8988T (cell line): ENCODE data around the gene SPOCD1.
A peak's percentile ranks its signal among the peaks of the same experiment; 100 is the strongest.

ENCODE experiments used
- DNase-seq: peaks from one replicate; pipeline ENCODE4 v3.0.0; 2011

The SPOCD1 gene

GRCh38 chr1:31815752-31816500, at the start of gene SPOCD1:
SPOCD1 (minus strand) TSS chr1:31816022; CDS start chr1:31815333, 689 bp downstream.
- peak; percentile 65 for DNase-seq

GRCh38 chr1:31862071-31862470, 46.2 kb upstream of the SPOCD1 start:
- DNase-seq, result no peak

DNA sequence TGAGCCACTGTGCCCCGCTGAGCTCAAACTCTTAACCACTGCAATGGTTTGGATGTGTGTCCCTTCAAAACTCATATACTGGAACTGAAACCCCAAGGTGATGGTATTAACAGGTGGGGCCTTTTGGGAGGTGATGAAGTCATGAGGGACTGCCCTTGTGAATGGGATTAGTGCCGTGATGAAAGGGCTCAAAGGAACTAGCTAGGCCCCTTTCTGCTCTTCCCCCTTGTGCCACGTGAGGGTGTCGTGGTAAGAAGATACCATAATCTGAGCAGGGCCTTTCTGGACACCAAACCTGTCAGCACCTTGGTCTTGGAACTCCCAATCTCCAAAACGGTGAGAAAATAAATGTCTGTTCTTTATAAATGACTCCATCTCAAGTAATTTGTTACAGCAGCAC, 45.5 kb upstream of the SPOCD1 start:
- DNase-seq, result no peak

DNA sequence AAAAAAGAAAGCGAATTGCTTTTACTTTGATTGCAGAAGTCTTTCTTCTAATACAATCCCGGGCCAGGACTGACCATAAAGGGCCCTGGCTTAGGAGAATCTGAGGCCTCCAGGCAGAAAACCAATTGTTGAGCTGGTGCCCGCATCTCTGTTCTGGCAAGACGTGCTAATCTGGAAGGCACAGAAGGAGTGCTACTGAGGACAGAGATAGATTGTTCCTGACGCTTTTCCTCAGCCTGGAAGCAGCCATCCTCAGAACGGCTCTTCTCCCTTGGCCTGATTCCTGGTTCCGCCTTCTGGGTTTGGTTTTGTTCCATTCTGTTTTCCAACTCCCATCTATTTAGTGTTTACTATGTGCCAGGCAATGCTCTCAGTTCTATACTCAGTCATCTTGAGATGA, 44.8 kb upstream of the SPOCD1 start:
- DNase-seq, result no peak

DNA sequence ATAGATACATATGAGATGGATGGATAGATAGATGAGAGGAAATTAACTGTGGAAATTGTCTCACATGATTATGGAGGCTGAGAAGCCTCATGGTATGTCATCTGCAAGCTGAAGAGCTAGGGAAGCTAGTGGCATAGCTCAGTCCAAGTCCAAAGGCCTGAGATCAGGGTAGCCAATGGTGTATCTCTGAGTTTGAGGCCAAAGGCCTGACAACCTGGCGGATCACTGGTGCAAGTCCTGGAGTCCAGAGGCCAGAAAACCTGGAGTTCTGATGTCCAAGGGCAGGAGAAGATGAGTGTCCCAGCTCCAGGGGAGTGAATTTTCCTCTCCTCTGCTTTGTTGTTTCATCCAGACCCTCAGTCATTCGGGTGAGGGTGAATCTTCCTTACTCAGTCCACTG, 43.9 kb upstream of the SPOCD1 start:
- DNase-seq, result no peak

- DNase-seq, result no peak
Observed at GRCh38 chr1:31859044-31859443, 43.2 kb upstream of the SPOCD1 start.

DNA sequence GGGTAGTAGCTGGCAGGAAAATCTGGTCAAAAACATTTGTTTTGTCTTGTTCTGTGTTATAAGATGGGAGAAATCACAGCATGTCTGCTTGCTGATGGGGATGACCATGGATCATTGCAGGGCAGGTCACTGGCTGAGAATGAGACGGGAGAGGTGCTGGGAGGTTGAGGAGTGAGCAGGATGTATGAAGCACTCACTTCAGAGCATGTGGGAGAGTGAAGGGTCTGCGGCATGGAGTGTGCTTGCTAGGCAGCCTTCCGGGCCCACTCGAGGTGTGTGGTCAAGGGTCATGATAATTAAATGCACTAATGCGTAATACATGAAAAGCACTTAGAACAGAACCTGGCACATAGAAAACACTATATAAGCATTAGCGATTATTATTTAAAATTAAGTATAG, 42.0 kb upstream of the SPOCD1 start:
- DNase-seq, result no peak

- no peak for DNase-seq
Observed at GRCh38 chr1:31856140-31856539, 40.3 kb upstream of the SPOCD1 start.

DNA sequence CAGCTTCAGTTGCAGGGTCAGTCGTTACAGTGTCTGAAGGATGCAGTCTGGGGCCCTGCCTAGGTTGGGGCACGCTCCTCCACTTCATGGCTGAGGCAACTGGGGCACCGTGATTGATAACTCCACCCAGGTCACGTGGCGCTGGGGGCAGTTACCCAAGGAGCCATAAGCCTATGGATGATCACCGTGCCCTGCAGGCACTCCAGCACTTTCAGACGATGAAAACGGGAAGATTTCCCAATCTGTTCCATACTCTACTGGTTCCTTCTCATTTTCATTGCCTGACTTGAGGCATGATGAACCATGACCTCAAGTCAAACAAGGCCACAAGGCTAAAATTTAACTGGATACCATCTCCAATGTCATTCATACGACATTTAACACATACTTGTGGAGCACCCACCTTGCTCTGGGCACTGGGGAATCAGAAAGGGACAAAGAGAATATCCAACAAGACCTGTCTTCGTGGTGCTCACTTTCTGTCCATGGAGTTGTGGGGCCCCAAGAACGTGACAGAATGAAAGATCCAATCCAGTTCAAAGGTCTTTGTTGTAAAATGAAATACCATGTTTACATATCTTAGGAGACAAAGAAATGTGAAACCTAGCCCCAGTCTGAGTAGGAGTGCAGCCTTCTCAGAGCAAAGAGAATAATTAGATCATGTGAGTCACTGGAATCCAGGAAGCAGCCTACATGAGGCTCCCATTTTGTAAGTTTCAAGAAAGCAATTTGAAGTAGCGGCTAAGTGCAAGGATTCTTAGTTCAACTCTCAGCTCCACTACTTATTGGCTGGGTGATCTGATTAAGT, 39.4 kb upstream of the SPOCD1 start:
- no peak for DNase-seq

DNA sequence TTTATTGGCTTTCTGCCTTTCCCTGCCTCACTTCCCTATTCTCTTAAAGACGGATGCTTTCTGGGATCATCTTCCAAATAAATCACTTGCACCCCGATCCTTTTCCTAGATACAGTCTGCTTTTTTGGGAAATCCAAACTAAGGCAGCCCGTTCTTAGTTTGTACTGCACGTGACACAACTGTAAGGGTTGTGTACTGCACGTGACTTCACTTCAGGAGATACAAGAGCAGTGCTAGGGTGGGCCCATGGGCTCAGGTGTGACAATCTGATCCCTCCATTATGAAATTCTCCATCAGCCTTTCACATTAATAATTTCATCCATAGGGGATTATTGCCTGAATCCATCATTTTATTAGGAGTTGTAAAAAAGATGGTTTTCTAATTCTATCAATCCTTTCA, 33.8 kb upstream of the SPOCD1 start:
- DNase-seq, result no peak

- DNase-seq, result no peak
Observed at GRCh38 chr1:31848381-31848897, 32.6 kb upstream of the SPOCD1 start.

DNA sequence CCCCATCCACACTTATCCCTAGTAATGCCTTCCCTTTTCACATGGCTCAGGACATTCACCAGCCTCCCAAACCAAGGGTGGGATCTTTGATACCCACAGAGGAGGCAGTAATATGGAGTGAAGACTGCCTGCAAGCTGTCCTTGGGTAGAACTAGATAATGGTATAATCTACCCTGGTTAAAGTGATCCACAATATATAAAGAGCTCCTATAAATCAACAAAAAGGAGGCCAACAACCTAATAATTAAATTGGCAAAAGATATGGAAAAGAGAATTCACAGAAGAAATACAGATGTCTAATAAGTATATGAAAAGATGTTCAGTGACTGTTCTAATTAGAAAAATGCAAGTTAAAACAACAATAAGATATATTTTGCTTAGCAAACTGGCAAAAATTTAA, 30.7 kb upstream of the SPOCD1 start:
- no peak for DNase-seq

DNA sequence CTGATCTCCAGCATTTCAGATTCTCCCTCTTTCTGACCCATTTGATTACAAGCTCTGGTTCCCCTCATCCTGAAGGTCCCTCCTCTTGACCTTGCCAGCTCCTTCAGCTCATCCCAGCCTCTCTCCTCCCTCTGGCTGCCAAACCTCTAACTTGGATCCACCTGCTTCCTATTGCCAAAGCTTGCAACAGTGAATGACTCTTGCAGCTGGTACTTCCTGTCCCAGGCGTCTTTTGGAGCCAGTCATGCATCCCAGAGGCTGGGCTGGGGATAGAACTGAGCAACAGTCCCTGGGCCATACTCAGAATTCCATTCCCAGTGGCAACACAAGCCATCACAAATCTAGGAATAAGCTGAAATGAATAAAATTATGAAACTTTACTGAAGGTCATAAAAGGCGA, 27.7 kb upstream of the SPOCD1 start:
- DNase-seq, result peak; percentile 48

GRCh38 chr1:31839662-31840343, 24.0 kb upstream of the SPOCD1 start:
- DNase-seq, result no peak

- DNase-seq, result no peak
Observed at GRCh38 chr1:31837451-31838158, 21.8 kb upstream of the SPOCD1 start.

- no peak for DNase-seq
Observed at GRCh38 chr1:31836638-31837037, 20.8 kb upstream of the SPOCD1 start.

DNA sequence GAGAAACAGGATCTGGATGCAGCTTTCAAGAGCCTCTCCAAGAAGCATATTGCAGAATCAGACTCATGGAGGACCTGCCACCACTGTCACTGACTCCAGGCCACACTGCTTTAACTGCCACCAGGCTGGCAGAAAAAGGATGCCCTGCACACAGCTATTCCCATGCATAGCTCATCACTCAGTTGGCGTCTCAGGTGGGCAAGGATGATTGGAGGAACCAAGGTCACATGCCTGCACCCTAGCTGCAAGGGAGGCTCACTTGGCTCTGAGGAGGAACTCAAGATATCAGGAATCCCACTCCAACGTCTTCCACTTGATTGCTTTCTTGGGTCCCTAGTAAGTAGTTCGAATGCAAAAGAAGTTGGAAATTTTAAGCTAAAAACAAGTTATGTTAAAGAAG, 19.6 kb upstream of the SPOCD1 start:
- DNase-seq, result no peak

DNA sequence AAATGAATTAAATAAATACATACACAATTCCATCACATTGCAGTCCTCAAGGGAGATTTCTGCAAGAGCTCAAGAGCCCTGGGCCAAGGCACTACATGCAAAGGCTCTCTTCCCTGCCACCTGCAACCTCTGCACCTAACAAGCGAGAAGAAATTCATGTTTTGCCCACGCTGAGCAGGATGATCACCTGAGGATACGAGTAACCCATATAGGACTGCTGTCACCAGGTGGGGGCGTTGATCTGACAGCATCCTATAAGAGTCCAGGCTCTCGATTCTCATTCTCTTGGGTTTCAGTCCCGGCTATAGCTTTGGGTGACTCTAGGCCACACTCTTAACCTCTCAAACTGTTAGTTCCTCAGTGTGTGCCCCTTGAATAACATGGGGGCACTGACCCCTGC, 18.7 kb upstream of the SPOCD1 start:
- DNase-seq, result no peak

- DNase-seq, result no peak
Observed at GRCh38 chr1:31831397-31832378, 15.9 kb upstream of the SPOCD1 start.

GRCh38 chr1:31830511-31830910, 14.7 kb upstream of the SPOCD1 start:
- no peak for DNase-seq

DNA sequence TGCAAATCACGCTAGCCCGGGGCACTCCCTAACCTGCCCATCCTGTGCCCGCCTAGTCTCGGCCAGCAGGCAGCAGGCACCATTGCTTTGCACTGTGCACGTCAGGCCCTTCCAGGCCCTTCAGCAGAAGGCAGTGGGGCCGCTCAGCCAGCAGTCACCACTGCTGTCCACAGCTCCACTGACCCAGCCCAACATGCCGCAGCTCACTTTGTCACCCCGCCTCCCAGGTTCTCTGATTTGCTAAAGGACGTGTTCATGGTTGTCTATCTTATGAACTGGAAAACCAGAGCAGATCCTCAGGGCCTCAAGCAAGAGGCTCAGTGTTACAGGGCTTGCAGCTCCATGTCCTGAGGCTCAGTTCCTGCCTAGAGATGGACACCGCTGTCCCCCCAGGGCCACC, 14.2 kb upstream of the SPOCD1 start:
- no peak for DNase-seq
